ENCODE measurements around the gene THSD7B. TPM values are rescaled to one million over a fixed set of nuclear protein-coding genes. Genes with fewer than 3 reads are reported as not detected.

The THSD7B gene
- total and polyA plus RNA-seq, 2 experiments from 2014 or later, result not detected

DNA sequence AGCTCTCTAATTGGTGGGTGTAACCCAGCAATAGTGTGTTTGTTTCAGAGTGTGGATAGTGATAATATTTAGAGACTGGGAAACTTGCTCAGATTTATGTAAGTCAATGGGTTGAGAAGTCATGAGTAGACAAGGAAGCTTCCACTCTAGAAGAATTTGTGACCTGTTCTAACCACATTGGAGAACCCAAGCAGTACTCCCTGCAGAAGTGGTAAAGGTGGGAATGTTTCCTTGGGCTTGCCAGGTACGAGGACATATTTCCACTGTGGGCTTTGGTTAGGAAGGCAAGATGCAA lies 350.4 kb downstream of the THSD7B start:
- H3K4me1 ChIP-seq (ENCODE audit: low read depth), result no peaks in the 10 kb centered on the region
- TF ChIP-seq, protein P1, sequence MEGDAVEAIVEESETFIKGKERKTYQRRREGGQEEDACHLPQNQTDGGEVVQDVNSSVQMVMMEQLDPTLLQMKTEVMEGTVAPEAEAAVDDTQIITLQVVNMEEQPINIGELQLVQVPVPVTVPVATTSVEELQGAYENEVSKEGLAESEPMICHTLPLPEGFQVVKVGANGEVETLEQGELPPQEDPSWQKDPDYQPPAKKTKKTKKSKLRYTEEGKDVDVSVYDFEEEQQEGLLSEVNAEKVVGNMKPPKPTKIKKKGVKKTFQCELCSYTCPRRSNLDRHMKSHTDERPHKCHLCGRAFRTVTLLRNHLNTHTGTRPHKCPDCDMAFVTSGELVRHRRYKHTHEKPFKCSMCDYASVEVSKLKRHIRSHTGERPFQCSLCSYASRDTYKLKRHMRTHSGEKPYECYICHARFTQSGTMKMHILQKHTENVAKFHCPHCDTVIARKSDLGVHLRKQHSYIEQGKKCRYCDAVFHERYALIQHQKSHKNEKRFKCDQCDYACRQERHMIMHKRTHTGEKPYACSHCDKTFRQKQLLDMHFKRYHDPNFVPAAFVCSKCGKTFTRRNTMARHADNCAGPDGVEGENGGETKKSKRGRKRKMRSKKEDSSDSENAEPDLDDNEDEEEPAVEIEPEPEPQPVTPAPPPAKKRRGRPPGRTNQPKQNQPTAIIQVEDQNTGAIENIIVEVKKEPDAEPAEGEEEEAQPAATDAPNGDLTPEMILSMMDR (IDR thresholded peaks at IDR 0.05; ENCODE audit: low read depth, low read length), result no peak
- H3K27me3 ChIP-seq, result no peaks in the 10 kb centered on the region
- H3K4me3 ChIP-seq, result no peak overlapping the region
- no peaks in the 10 kb centered on the region for H3K36me3 ChIP-seq
- no peaks in the 10 kb centered on the region for H3K9me3 ChIP-seq (ENCODE audit: low read depth)
- DNase-seq (ENCODE audit: low read depth in 1 of 2, low spot score in 1 of 2), result no peak
- H3K27ac ChIP-seq, result no peak overlapping the region

DNA sequence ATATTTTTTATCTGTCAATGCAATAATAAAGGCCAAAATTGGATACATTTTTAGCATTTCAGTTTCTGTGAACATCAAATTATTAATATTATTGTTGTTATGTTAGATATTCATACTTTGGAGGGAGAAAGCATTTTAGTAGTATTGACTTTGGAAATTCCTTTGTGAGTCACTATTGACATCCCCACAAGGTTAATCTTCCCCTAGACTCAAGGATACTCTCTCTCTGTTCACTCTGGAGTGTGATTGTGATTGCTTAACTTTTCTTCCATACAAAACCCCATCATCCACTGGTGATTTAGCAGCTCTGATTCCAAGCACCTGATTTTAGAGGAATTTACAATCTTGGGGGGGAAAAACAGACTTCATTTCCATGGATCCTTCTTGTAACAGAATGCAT lies 352.0 kb downstream of the THSD7B start:
- H3K36me3 ChIP-seq, result no peaks in the 10 kb centered on the region
- no peaks in the 10 kb centered on the region for H3K27me3 ChIP-seq
- no peak overlapping the region for H3K4me3 ChIP-seq
- no peak for DNase-seq (ENCODE audit: low read depth in 1 of 2, low spot score in 1 of 2)
- no peak overlapping the region for H3K27ac ChIP-seq
- no peaks in the 10 kb centered on the region for H3K9me3 ChIP-seq (ENCODE audit: low read depth)
- TF ChIP-seq, protein P1 (IDR thresholded peaks at IDR 0.05; ENCODE audit: low read depth, low read length), result no peak
- no peaks in the 10 kb centered on the region for H3K4me1 ChIP-seq (ENCODE audit: low read depth)

GRCh38 chr2:137118140-137118539 lies 352.8 kb downstream of the THSD7B start:
- Histone ChIP-seq H3K27me3 (no peaks in the 10 kb centered on the region), H3K27ac (no peak overlapping the region), H3K4me3 (no peak overlapping the region), H3K9me3 (ENCODE audit: low read depth) (no peaks in the 10 kb centered on the region), H3K36me3 (no peaks in the 10 kb centered on the region), H3K4me1 (ENCODE audit: low read depth) (no peaks in the 10 kb centered on the region)
- TF ChIP-seq, protein P1 (IDR thresholded peaks at IDR 0.05; ENCODE audit: low read depth, low read length), result no peak
- no peak for DNase-seq (ENCODE audit: low read depth in 1 of 2, low spot score in 1 of 2)

- TF ChIP-seq, protein P1 (IDR thresholded peaks at IDR 0.05; ENCODE audit: low read depth, low read length), result no peak
- Histone ChIP-seq H3K9me3 (ENCODE audit: low read depth) (no peaks in the 10 kb centered on the region), H3K36me3 (no peaks in the 10 kb centered on the region), H3K27me3 (no peaks in the 10 kb centered on the region), H3K4me1 (ENCODE audit: low read depth) (no peaks in the 10 kb centered on the region), H3K27ac (no peak overlapping the region), H3K4me3 (no peak overlapping the region)
- DNase-seq (ENCODE audit: low read depth in 1 of 2, low spot score in 1 of 2), result no peak
These were observed 357.9 kb downstream of the THSD7B start for GRCh38 chr2:137123226-137123625.

DNA sequence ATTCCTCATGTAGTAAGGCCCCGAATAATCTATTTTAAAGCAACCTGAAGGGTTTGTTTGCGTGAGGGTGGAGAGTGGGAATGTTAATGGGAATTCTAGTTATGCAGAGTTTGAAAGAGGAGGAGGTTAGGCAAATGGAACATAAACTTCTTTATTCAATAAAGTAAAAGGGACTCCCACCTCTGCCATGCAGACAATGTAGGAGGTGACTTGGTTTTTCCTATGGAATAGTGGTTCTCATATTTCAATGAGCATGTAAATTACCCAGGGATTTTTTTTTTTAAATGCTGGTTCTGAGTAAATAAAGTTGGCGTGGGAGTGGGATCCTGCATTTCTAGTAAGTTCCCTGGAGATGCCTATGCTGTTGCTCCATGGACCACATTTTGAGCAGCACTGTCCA lies 367.9 kb downstream of the THSD7B start:
- no peaks in the 10 kb centered on the region for H3K36me3 ChIP-seq
- H3K27ac ChIP-seq, result no peak overlapping the region
- DNase-seq (ENCODE audit: low read depth in 1 of 2, low spot score in 1 of 2), result no peak
- H3K4me1 ChIP-seq (ENCODE audit: low read depth), result peaks cover 33% of the 10 kb centered on the region
- no peaks in the 10 kb centered on the region for H3K27me3 ChIP-seq
- no peaks in the 10 kb centered on the region for H3K9me3 ChIP-seq (ENCODE audit: low read depth)
- TF ChIP-seq, protein P1 (IDR thresholded peaks at IDR 0.05; ENCODE audit: low read depth, low read length), result no peak
- no peak overlapping the region for H3K4me3 ChIP-seq

DNA sequence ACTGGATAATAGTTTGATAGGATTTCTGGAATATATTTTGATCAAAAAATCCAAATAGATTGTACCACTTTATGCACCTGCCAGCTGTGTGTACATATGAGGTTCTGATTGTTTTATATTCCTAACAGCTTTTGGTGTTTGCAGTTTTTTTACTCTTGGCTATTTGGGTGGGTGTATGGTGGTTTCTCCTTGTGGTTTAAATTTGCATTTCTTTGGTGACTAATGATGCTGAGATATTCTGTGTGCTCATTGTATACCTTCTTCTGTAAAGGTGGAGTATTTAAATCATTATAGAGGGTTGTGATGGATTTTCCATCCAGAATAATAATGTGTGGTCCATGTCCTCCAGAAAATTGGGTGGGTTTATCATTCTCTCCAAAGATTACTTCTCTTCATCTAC lies 372.9 kb downstream of the THSD7B start:
- TF ChIP-seq, protein P1 (IDR thresholded peaks at IDR 0.05; ENCODE audit: low read depth, low read length), result no peak

More for the DNA sequence above, 372.9 kb downstream of the THSD7B start:
- Histone ChIP-seq H3K9me3 (ENCODE audit: low read depth) (no peaks in the 10 kb centered on the region), H3K36me3 (no peaks in the 10 kb centered on the region), H3K4me3 (no peak overlapping the region), H3K27ac (no peak overlapping the region), H3K4me1 (ENCODE audit: low read depth) (peaks cover 18% of the 10 kb centered on the region), H3K27me3 (no peaks in the 10 kb centered on the region)
- no peak for DNase-seq (ENCODE audit: low read depth in 1 of 2, low spot score in 1 of 2)
